Dermis blood vessel endothelial cell (primary cell): ENCODE data around the gene RAMACL. TPM values are rescaled to one million over a fixed set of nuclear protein-coding genes. Genes with fewer than 3 reads are reported as not detected.
A peak's percentile ranks its signal among the peaks of the same experiment; 100 is the strongest.
"Not testable (repeated sequence)": the region's sequence is repeated elsewhere in the genome, so short reads cannot be mapped to it uniquely, and the experiment has no call there.

Experiments used
- DNase-seq: peaks from one replicate; pipeline ENCODE4 v3.0.0; 2010
- total RNA-seq: library from RNA; depleted of rRNA; stranded (reverse); fragments of >200 nt; gene quantifications from 2 replicates; pipeline ENCODE4 v1.2.3, GENCODE V29; 2014

The RAMACL gene
- total RNA-seq, 1 donor from 2014 or later = 6.6 TPM

- peak; percentile 65 for DNase-seq
These were observed 32.8 kb downstream of the RAMACL start for GRCh38 chr6:166553563-166554271.

GRCh38 chr6:166552600-166552999 lies 33.9 kb downstream of the RAMACL start:
- no peak for DNase-seq

GRCh38 chr6:166551754-166552495 lies 34.6 kb downstream of the RAMACL start:
- DNase-seq = no peak

- no peak for DNase-seq
These were observed 39.8 kb downstream of the RAMACL start for GRCh38 chr6:166546653-166547052.

- DNase-seq = no peak
These were observed 41.1 kb downstream of the RAMACL start for GRCh38 chr6:166545156-166546034.

GRCh38 chr6:166544296-166544605 lies 42.2 kb downstream of the RAMACL start:
- no peak for DNase-seq

GRCh38 chr6:166543603-166544295 lies 42.7 kb downstream of the RAMACL start:
- DNase-seq = no peak

GRCh38 chr6:166542580-166542912 lies 43.9 kb downstream of the RAMACL start:
- DNase-seq = peak; percentile 64

GRCh38 chr6:166541876-166542579 lies 44.5 kb downstream of the RAMACL start:
- DNase-seq = no peak

- no peak for DNase-seq
These were observed 45.1 kb downstream of the RAMACL start for GRCh38 chr6:166541366-166541765.

- peak; percentile 78 for DNase-seq
These were observed 45.7 kb downstream of the RAMACL start for GRCh38 chr6:166540631-166541331.

- no peak for DNase-seq
These were observed 46.9 kb downstream of the RAMACL start for GRCh38 chr6:166539543-166539942.

GRCh38 chr6:166539011-166539385 lies 47.5 kb downstream of the RAMACL start:
- not testable (repeated sequence) for DNase-seq

- no peak for DNase-seq
These were observed 48.0 kb downstream of the RAMACL start for GRCh38 chr6:166538297-166539010.

- DNase-seq = no peak
These were observed 51.6 kb downstream of the RAMACL start for GRCh38 chr6:166534658-166535406.

- DNase-seq = no peak
These were observed 53.2 kb downstream of the RAMACL start for GRCh38 chr6:166533205-166533824.
